K562 (cell line): Measurements from ENCODE around the gene GRM5. TPM values are rescaled to one million over a fixed set of nuclear protein-coding genes. Genes with fewer than 3 reads are reported as not detected.
"Not testable (repeated sequence)": the region's sequence is repeated elsewhere in the genome, so short reads cannot be mapped to it uniquely, and the experiment has no call there.

Experiments used
- ATAC-seq: fragments of 200-7000 bp; cut with Tn5 transposase; 3 replicates; pipeline ENCODE4 v1.9.1; 2020; ENCODE audit warnings: moderate library complexity
- BruUV-seq: library from RNA; stranded (reverse); fragments of 400-500 nt; replicated peaks from 2 replicates; lab custom pipeline; 2021; lab: Mats Ljungman, UMichigan
- CTCF ChIA-PET: fragments of 300-600 bp; formaldehyde crosslinking; extraction: SDS; loops from one replicate; lab custom pipeline; 2021; ENCODE audit warnings: low intra/inter-chr PET ratio; lab: Yijun Ruan, JAX
- POLR2A ChIA-PET: fragments of 300-600, 350-650 bp; sonication (Branson Sonifier 250); formaldehyde crosslinking; extraction: SDS; loops from one replicate; lab custom pipeline; 2021; ENCODE audit warnings: antibody characterized with exemption, inconsistent platforms; lab: Yijun Ruan, JAX
- DNase-seq, 4 experiments: peaks; one replicate each; pipeline versions ENCODE4 v3.0.0 to v3.0.0-alpha.2; 2011 to 2018; ENCODE audit warnings: low spot score in 3 of 4, mixed read lengths in 3 of 4; ENCODE audit errors: extremely low read depth in 1 of 4
- FAIRE-seq: peaks from 2 replicates; lab custom pipeline; 2011; peaks lifted over from hg19 to GRCh38; lab: Jason Lieb, UNC
- H2AFZ ChIP-seq: 2 replicates; pipeline ENCODE4 v1.6.0; 2011; ENCODE audit warnings: low read depth, low read length, control low read depth, inconsistent platforms
- H3K27ac ChIP-seq: fragments of 200-600 bp; 3 replicates; pipeline ENCODE4 v1.8.0; 2011; ENCODE audit warnings: low read depth, mild to moderate bottlenecking, control low read depth, inconsistent platforms, low read length, moderate library complexity, mixed read lengths; ENCODE audit errors: extremely low read depth
- H3K27me3 ChIP-seq, 2 experiments: fragments of 300-600 bp in 1 of 2; 2 replicates in 1 of 2; 3 replicates in 1 of 2; pipeline versions ENCODE4 v1.6.0 to v1.8.0; 2011; ENCODE audit warnings: inconsistent platforms in 2 of 2, low read length in 2 of 2, mild to moderate bottlenecking in 1 of 2, mixed read lengths in 1 of 2, moderate library complexity in 1 of 2; ENCODE audit not compliant: control insufficient read depth in 2 of 2, insufficient read depth in 2 of 2
- H3K36me3 ChIP-seq: fragments of 300-600 bp; 3 replicates; pipeline ENCODE4 v1.8.0; 2011; ENCODE audit warnings: mild to moderate bottlenecking, low read length, inconsistent platforms; ENCODE audit not compliant: control insufficient read depth, insufficient read depth
- H3K4me1 ChIP-seq, 2 experiments: fragments of 200-600 bp in 1 of 2; replicated peaks in 1 of 2; 2 replicates in 1 of 2; 3 replicates in 1 of 2; pipeline versions ENCODE4 v1.5.1 to v1.8.0; 2011; ENCODE audit warnings: inconsistent platforms in 2 of 2, low read length in 2 of 2, mild to moderate bottlenecking in 1 of 2, mixed read lengths in 1 of 2, moderate library complexity in 1 of 2; ENCODE audit not compliant: control insufficient read depth in 2 of 2, insufficient read depth in 2 of 2
- H3K4me2 ChIP-seq: 2 replicates; pipeline ENCODE4 v1.6.1; 2011; ENCODE audit warnings: low read length, control low read depth, inconsistent platforms, mixed read lengths; ENCODE audit not compliant: insufficient read depth
- H3K4me3 ChIP-seq: fragments of 200-600 bp; sonication (generic), shearing (Covaris generic); 2 replicates; pipeline ENCODE4 v1.5.1; 2016; ENCODE audit warnings: control low read depth, inconsistent platforms
- H3K79me2 ChIP-seq: fragments of 200-600 bp; 3 replicates; pipeline ENCODE4 v1.8.0; 2011; ENCODE audit warnings: low read length, inconsistent platforms; ENCODE audit not compliant: control insufficient read depth, insufficient read depth
- H3K9ac ChIP-seq, 2 experiments: 2 replicates each; pipeline versions ENCODE4 v1.6.0 to v1.6.1; 2011; ENCODE audit warnings: low read depth in 2 of 2, low read length in 2 of 2, control low read depth in 1 of 2, inconsistent platforms in 1 of 2, mild to moderate bottlenecking in 1 of 2, mixed read lengths in 1 of 2; ENCODE audit not compliant: insufficient read depth in 1 of 2
- H3K9me1 ChIP-seq: one replicate; pipeline ENCODE4 v1.6.0; 2011; ENCODE audit warnings: inconsistent platforms, mild to moderate bottlenecking, low read length, moderate library complexity; ENCODE audit not compliant: control insufficient read depth, insufficient read depth
- H3K9me3 ChIP-seq: replicated peaks from 2 replicates; pipeline ENCODE4 v1.5.1; 2011; ENCODE audit warnings: low read depth, low read length, inconsistent platforms; ENCODE audit not compliant: control insufficient read depth, insufficient read depth
- H4K20me1 ChIP-seq: replicated peaks from 2 replicates; pipeline ENCODE4 v1.6.1; 2011; ENCODE audit warnings: low read length, inconsistent platforms, mixed read lengths; ENCODE audit not compliant: control insufficient read depth, insufficient read depth
- HLTF ChIP-seq: fragments of 450-650 bp; IDR thresholded peaks from 2 replicates; pipeline ENCODE4 v1.6.1; 2016
- MYBL2 ChIP-seq, 2 experiments: fragments of 450-650 bp in 1 of 2; sonication (generic) in 1 of 2; formaldehyde crosslinking in 1 of 2; IDR thresholded peaks; 2 replicates each; pipeline versions ENCODE4 v1.6.1 to v1.8.1; 2017 to 2022; ENCODE audit warnings: borderline replicate concordance in 1 of 2, inconsistent platforms in 1 of 2, low read depth in 1 of 2, mild to moderate bottlenecking in 1 of 2, missing genetic modification reagents in 1 of 2, moderate library complexity in 1 of 2
- RERE ChIP-seq: sonication (generic); formaldehyde crosslinking; IDR thresholded peaks from 2 replicates; pipeline ENCODE4 v1.8.0; 2023; ENCODE audit warnings: missing genetic modification reagents, mild to moderate bottlenecking, borderline replicate concordance
- TEAD1 ChIP-seq, 2 experiments: fragments of 450-650 bp in 1 of 2; sonication (generic) in 1 of 2; formaldehyde crosslinking; IDR thresholded peaks; 2 replicates each; pipeline versions ENCODE4 v1.4.0 to v1.8.0; 2020 to 2022; ENCODE audit warnings: mild to moderate bottlenecking in 2 of 2, missing genetic modification reagents in 1 of 2
- WGBS: fragments of 100-300 bp; shearing (Covaris generic); methylation state at CpG from one replicate; pipeline ENCODE4 v1.1.6; 2016; ENCODE audit warnings: low coverage, mixed read lengths; ENCODE audit not compliant: insufficient coverage; ENCODE audit errors: missing lambda C conversion rate; 5-methylcytosine and 5-hydroxymethylcytosine counted together
- in situ Hi-C: fragments of 300-500 bp; cut with MboI; formaldehyde crosslinking; loops from 4 replicates; pipeline ENCODE4 v1.15.0; 2018; ENCODE audit warnings: inconsistent platforms, mixed read lengths
- intact Hi-C: fragments of 100-400 bp; cut with micrococcal nuclease; formaldehyde crosslinking; loops from 2 replicates; pipeline ENCODE4 v1.14.2; 2022
- polyA plus RNA-seq, 8 experiments: library from polyadenylated mRNA; depleted of rRNA in 4 of 8; stranded (reverse) in 5 of 8; unstranded in 3 of 8; fragments of >200 nt; fragmentation: Nextera tagmentation in 2 of 8; fragmentation: Illumina TruSeq in 1 of 8; extraction: Ambion mirVana in 2 of 8; extraction: Trizol in 1 of 8; gene quantifications; 2 replicates each; pipeline versions ENCODE4 v1.2.1 to v1.2.3, GENCODE V29; 2011 to 2014; ENCODE audit warnings: inconsistent platforms in 1 of 8, missing spikeins in 1 of 8
- total RNA-seq, 7 experiments: library from RNA; depleted of rRNA in 6 of 7; stranded (reverse); fragments of >200 nt in 6 of 7; fragmentation: Illumina TruSeq in 2 of 7; extraction: Trizol in 2 of 7; gene quantifications; 2 replicates each; pipeline versions ENCODE4 v1.2.1 to v1.2.3, GENCODE V29; 2011 to 2021; ENCODE audit warnings: low replicate concordance in 1 of 7

Gene GRM5
- total and polyA plus RNA-seq, 9 of the 15 experiments (the other 6 are each of a cell fraction or from before 2014, with no cell fraction given): not detected

- no peak for TF ChIP-seq RERE (CRISPR knock-in tag)
- TF ChIP-seq MYBL2 (IDR thresholded peaks at IDR 0.05; ENCODE audit: low read depth): no peak
- TF ChIP-seq MYBL2 (CRISPR knock-in tag; IDR thresholded peaks at IDR 0.05; ENCODE audit: borderline replicate concordance): no peak
- TF ChIP-seq TEAD1 (CRISPR knock-in tag; IDR thresholded peaks at IDR 0.05): no peak
- no peak for TF ChIP-seq HLTF
Observed at GRCh38 chr11:88861618-88862017, 204.2 kb downstream of the GRM5 start (continued).

- POLR2A ChIA-PET, H3K79me2 ChIP-seq, H2AFZ ChIP-seq, H3K27me3 ChIP-seq, ATAC-seq, H3K4me2 ChIP-seq, intact Hi-C loops, CTCF ChIA-PET, in situ Hi-C loops, H3K36me3 ChIP-seq, H3K9me1 ChIP-seq, H3K9ac ChIP-seq, H3K27ac ChIP-seq, H4K20me1 ChIP-seq, DNase-seq, H3K9me3 ChIP-seq, FAIRE-seq, H3K4me3 ChIP-seq, BruUV-seq, H3K4me1 ChIP-seq: not testable (repeated sequence)
- 0% methylated on average over 3 of the region's 4 CpGs for WGBS
Observed at GRCh38 chr11:88860431-88860830, 205.4 kb downstream of the GRM5 start.
